ENCODE data around the gene SYT17. TPM values are rescaled to one million over a fixed set of nuclear protein-coding genes. Genes with fewer than 3 reads are reported as not detected.
A peak's percentile ranks its signal among the peaks of the same experiment; 100 is the strongest.

Gene SYT17
- total RNA-seq, 1 experiment from 2014 or later = not detected

GRCh38 chr16:19128454-19129200 is 39.4 kb upstream of the SYT17 start:
- Histone ChIP-seq H3K27me3 (ENCODE audit: low read length) (no peaks in the 10 kb centered on the region), H3K4me3 (ENCODE audit: low read length) (no peak overlapping the region), H4K20me1 (ENCODE audit: insufficient read depth, low read depth, low read length) (no peaks in the 10 kb centered on the region), H3K9me3 (ENCODE audit: low read length) (no peaks in the 10 kb centered on the region), H2AFZ (ENCODE audit: low read length) (no peak overlapping the region), H3K9me2 (replicated peaks; ENCODE audit: insufficient read depth, low read length) (no peaks in the 10 kb centered on the region), H3K4me2 (ENCODE audit: low read depth, low read length, poor library complexity, severe bottlenecking) (no peak overlapping the region), H3K79me2 (ENCODE audit: low read length) (no peaks in the 10 kb centered on the region), H3K4me1 (ENCODE audit: low read length) (no peaks in the 10 kb centered on the region), H3K27ac (ENCODE audit: low read length) (no peak overlapping the region), H3K9ac (ENCODE audit: low read length) (no peak overlapping the region), H3K36me3 (ENCODE audit: insufficient read depth, low read length) (no peaks in the 10 kb centered on the region)
- no peak for DNase-seq

- Histone ChIP-seq H3K4me3 (ENCODE audit: low read length) (no peak overlapping the region), H3K9me2 (replicated peaks; ENCODE audit: insufficient read depth, low read length) (no peaks in the 10 kb centered on the region), H3K9me3 (ENCODE audit: low read length) (no peaks in the 10 kb centered on the region), H4K20me1 (ENCODE audit: insufficient read depth, low read depth, low read length) (no peaks in the 10 kb centered on the region), H3K27me3 (ENCODE audit: low read length) (no peaks in the 10 kb centered on the region), H3K9ac (ENCODE audit: low read length) (no peak overlapping the region), H3K4me1 (ENCODE audit: low read length) (no peaks in the 10 kb centered on the region), H2AFZ (ENCODE audit: low read length) (no peak overlapping the region), H3K36me3 (ENCODE audit: insufficient read depth, low read length) (no peaks in the 10 kb centered on the region), H3K79me2 (ENCODE audit: low read length) (no peaks in the 10 kb centered on the region), H3K4me2 (ENCODE audit: low read depth, low read length, poor library complexity, severe bottlenecking) (no peak overlapping the region), H3K27ac (ENCODE audit: low read length) (no peak overlapping the region)
- DNase-seq = no peak
These were observed 37.7 kb upstream of the SYT17 start for GRCh38 chr16:19130385-19130784.

GRCh38 chr16:19130852-19131824 is 36.9 kb upstream of the SYT17 start:
- Histone ChIP-seq H3K9ac (ENCODE audit: low read length) (no peak overlapping the region), H3K4me1 (ENCODE audit: low read length) (no peaks in the 10 kb centered on the region), H3K4me3 (ENCODE audit: low read length) (no peak overlapping the region)

GRCh38 chr16:19131825-19132218 is 36.2 kb upstream of the SYT17 start:
- Histone ChIP-seq H3K4me1 (ENCODE audit: low read length) (no peaks in the 10 kb centered on the region), H4K20me1 (ENCODE audit: insufficient read depth, low read depth, low read length) (no peaks in the 10 kb centered on the region), H3K4me3 (ENCODE audit: low read length) (no peak overlapping the region), H3K27ac (ENCODE audit: low read length) (no peak overlapping the region), H2AFZ (ENCODE audit: low read length) (no peak overlapping the region), H3K36me3 (ENCODE audit: insufficient read depth, low read length) (no peaks in the 10 kb centered on the region), H3K9ac (ENCODE audit: low read length) (no peak overlapping the region), H3K9me3 (ENCODE audit: low read length) (no peaks in the 10 kb centered on the region), H3K79me2 (ENCODE audit: low read length) (no peaks in the 10 kb centered on the region), H3K27me3 (ENCODE audit: low read length) (no peaks in the 10 kb centered on the region), H3K4me2 (ENCODE audit: low read depth, low read length, poor library complexity, severe bottlenecking) (no peak overlapping the region), H3K9me2 (replicated peaks; ENCODE audit: insufficient read depth, low read length) (no peaks in the 10 kb centered on the region)
- DNase-seq = no peak

More at GRCh38 chr16:19130852-19131824, 36.9 kb upstream of the SYT17 start:
- Histone ChIP-seq H3K27ac (ENCODE audit: low read length) (no peak overlapping the region), H3K9me2 (replicated peaks; ENCODE audit: insufficient read depth, low read length) (no peaks in the 10 kb centered on the region), H2AFZ (ENCODE audit: low read length) (no peak overlapping the region), H3K27me3 (ENCODE audit: low read length) (no peaks in the 10 kb centered on the region), H3K79me2 (ENCODE audit: low read length) (no peaks in the 10 kb centered on the region), H3K36me3 (ENCODE audit: insufficient read depth, low read length) (no peaks in the 10 kb centered on the region), H3K9me3 (ENCODE audit: low read length) (no peaks in the 10 kb centered on the region), H3K4me2 (ENCODE audit: low read depth, low read length, poor library complexity, severe bottlenecking) (no peak overlapping the region), H4K20me1 (ENCODE audit: insufficient read depth, low read depth, low read length) (no peaks in the 10 kb centered on the region)
- no peak for DNase-seq

GRCh38 chr16:19132255-19132654 is 35.8 kb upstream of the SYT17 start:
- no peak for DNase-seq
- Histone ChIP-seq H3K27me3 (ENCODE audit: low read length) (no peaks in the 10 kb centered on the region), H3K4me2 (ENCODE audit: low read depth, low read length, poor library complexity, severe bottlenecking) (no peak overlapping the region), H3K4me3 (ENCODE audit: low read length) (no peak overlapping the region), H3K9ac (ENCODE audit: low read length) (no peak overlapping the region), H3K36me3 (ENCODE audit: insufficient read depth, low read length) (no peaks in the 10 kb centered on the region), H3K9me3 (ENCODE audit: low read length) (no peaks in the 10 kb centered on the region), H2AFZ (ENCODE audit: low read length) (no peak overlapping the region), H3K4me1 (ENCODE audit: low read length) (no peaks in the 10 kb centered on the region), H3K27ac (ENCODE audit: low read length) (no peak overlapping the region), H3K9me2 (replicated peaks; ENCODE audit: insufficient read depth, low read length) (no peaks in the 10 kb centered on the region), H3K79me2 (ENCODE audit: low read length) (no peaks in the 10 kb centered on the region), H4K20me1 (ENCODE audit: insufficient read depth, low read depth, low read length) (no peaks in the 10 kb centered on the region)

GRCh38 chr16:19132898-19133297 is 35.1 kb upstream of the SYT17 start:
- Histone ChIP-seq H3K79me2 (ENCODE audit: low read length) (no peaks in the 10 kb centered on the region), H3K27ac (ENCODE audit: low read length) (no peak overlapping the region), H2AFZ (ENCODE audit: low read length) (0 out of 2 replicates have a peak overlapping the region, but pooled peaks have one; percentile 14)

GRCh38 chr16:19133600-19133999 is 34.4 kb upstream of the SYT17 start:
- Histone ChIP-seq H3K4me2 (ENCODE audit: low read depth, low read length, poor library complexity, severe bottlenecking) (no peak overlapping the region), H3K9ac (ENCODE audit: low read length) (no peak overlapping the region), H3K79me2 (ENCODE audit: low read length) (no peaks in the 10 kb centered on the region), H3K4me1 (ENCODE audit: low read length) (no peaks in the 10 kb centered on the region), H3K4me3 (ENCODE audit: low read length) (no peak overlapping the region), H2AFZ (ENCODE audit: low read length) (no peak overlapping the region), H3K9me3 (ENCODE audit: low read length) (no peaks in the 10 kb centered on the region), H3K9me2 (replicated peaks; ENCODE audit: insufficient read depth, low read length) (no peaks in the 10 kb centered on the region), H3K27ac (ENCODE audit: low read length) (no peak overlapping the region), H3K36me3 (ENCODE audit: insufficient read depth, low read length) (no peaks in the 10 kb centered on the region), H4K20me1 (ENCODE audit: insufficient read depth, low read depth, low read length) (no peaks in the 10 kb centered on the region), H3K27me3 (ENCODE audit: low read length) (no peaks in the 10 kb centered on the region)
- DNase-seq = no peak

More at GRCh38 chr16:19132898-19133297, 35.1 kb upstream of the SYT17 start:
- H4K20me1 ChIP-seq (ENCODE audit: insufficient read depth, low read depth, low read length) = no peaks in the 10 kb centered on the region
- H3K4me3 ChIP-seq (ENCODE audit: low read length) = no peak overlapping the region
- H3K9me3 ChIP-seq (ENCODE audit: low read length) = no peaks in the 10 kb centered on the region
- H3K4me1 ChIP-seq (ENCODE audit: low read length) = no peaks in the 10 kb centered on the region
- peak; percentile 44 for DNase-seq
- H3K27me3 ChIP-seq (ENCODE audit: low read length) = no peaks in the 10 kb centered on the region
- no peaks in the 10 kb centered on the region for H3K9me2 ChIP-seq (replicated peaks; ENCODE audit: insufficient read depth, low read length)
- H3K9ac ChIP-seq (ENCODE audit: low read length) = no peak overlapping the region
- H3K4me2 ChIP-seq (ENCODE audit: low read depth, low read length, poor library complexity, severe bottlenecking) = no peak overlapping the region
- H3K36me3 ChIP-seq (ENCODE audit: insufficient read depth, low read length) = no peaks in the 10 kb centered on the region

- no peaks in the 10 kb centered on the region for H3K4me1 ChIP-seq (ENCODE audit: low read length)
- H3K4me2 ChIP-seq (ENCODE audit: low read depth, low read length, poor library complexity, severe bottlenecking) = no peak overlapping the region
- DNase-seq = no peak
These were observed 32.7 kb upstream of the SYT17 start for GRCh38 chr16:19135201-19135842.

More at GRCh38 chr16:19135201-19135842, 32.7 kb upstream of the SYT17 start:
- Histone ChIP-seq H3K36me3 (ENCODE audit: insufficient read depth, low read length) (no peaks in the 10 kb centered on the region), H3K27me3 (ENCODE audit: low read length) (no peaks in the 10 kb centered on the region), H3K79me2 (ENCODE audit: low read length) (no peaks in the 10 kb centered on the region), H2AFZ (ENCODE audit: low read length) (no peak overlapping the region), H3K9me3 (ENCODE audit: low read length) (no peaks in the 10 kb centered on the region), H3K9ac (ENCODE audit: low read length) (no peak overlapping the region), H3K27ac (ENCODE audit: low read length) (no peak overlapping the region), H4K20me1 (ENCODE audit: insufficient read depth, low read depth, low read length) (no peaks in the 10 kb centered on the region), H3K9me2 (replicated peaks; ENCODE audit: insufficient read depth, low read length) (no peaks in the 10 kb centered on the region), H3K4me3 (ENCODE audit: low read length) (no peak overlapping the region)
